GM12892 (cell line): ENCODE measurements around the gene OLIG1.

Experiments used
- DNase-seq: peaks from one replicate; pipeline ENCODE4 v3.0.0; 2011; ENCODE audit not compliant: insufficient read length
- FAIRE-seq: peaks from 2 replicates; lab custom pipeline; 2011; peaks lifted over from hg19 to GRCh38; lab: Jason Lieb, UNC
- POLR2A ChIP-seq: IDR thresholded peaks from 2 replicates; pipeline ENCODE4 v1.6.1; 2011; ENCODE audit warnings: low read depth, low read length, control low read depth
- POLR2AphosphoS5 ChIP-seq: IDR thresholded peaks from 2 replicates; pipeline ENCODE4 v1.6.1; 2011; ENCODE audit warnings: low read depth, low read length, control low read depth
- TAF1 ChIP-seq: IDR thresholded peaks from 2 replicates; pipeline ENCODE4 v1.6.1; 2011; ENCODE audit warnings: low read depth, mild to moderate bottlenecking, control low read depth, low read length, borderline replicate concordance

The OLIG1 gene

GRCh38 chr21:33026443-33026858 is 43.5 kb upstream of the OLIG1 start:
- no peak for FAIRE-seq
- DNase-seq, result no peak
- no peak for TF ChIP-seq POLR2A
- no peak for TF ChIP-seq POLR2AphosphoS5
- TF ChIP-seq TAF1, result no peak

GRCh38 chr21:33026878-33027400 is 43.0 kb upstream of the OLIG1 start:
- no peak for FAIRE-seq
- no peak for DNase-seq

GRCh38 chr21:33027401-33028286 is 42.3 kb upstream of the OLIG1 start:
- no peak for FAIRE-seq
- no peak for TF ChIP-seq POLR2AphosphoS5
- no peak for TF ChIP-seq POLR2A
- TF ChIP-seq TAF1, result no peak
- no peak for DNase-seq

More at GRCh38 chr21:33026878-33027400, 43.0 kb upstream of the OLIG1 start:
- TF ChIP-seq POLR2A, result no peak
- TF ChIP-seq TAF1, result no peak
- TF ChIP-seq POLR2AphosphoS5, result no peak

GRCh38 chr21:33028287-33028670 is 41.7 kb upstream of the OLIG1 start:
- FAIRE-seq, result no peak
- TF ChIP-seq POLR2A (no peak), POLR2AphosphoS5 (no peak), TAF1 (no peak)
- DNase-seq, result no peak

GRCh38 chr21:33028773-33029384 is 41.1 kb upstream of the OLIG1 start:
- no peak for TF ChIP-seq TAF1
- TF ChIP-seq POLR2A, result no peak
- no peak for TF ChIP-seq POLR2AphosphoS5
- DNase-seq (no peak), FAIRE-seq (no peak)

- DNase-seq (no peak), FAIRE-seq (no peak)
- no peak for TF ChIP-seq TAF1
- no peak for TF ChIP-seq POLR2A
- no peak for TF ChIP-seq POLR2AphosphoS5
These were observed 40.5 kb upstream of the OLIG1 start for GRCh38 chr21:33029385-33029921.

- TF ChIP-seq POLR2AphosphoS5, result no peak
- no peak for TF ChIP-seq TAF1
- TF ChIP-seq POLR2A, result no peak
- no peak for FAIRE-seq
- DNase-seq, result no peak
These were observed 39.9 kb upstream of the OLIG1 start for GRCh38 chr21:33029975-33030461.

GRCh38 chr21:33030633-33031032 is 39.3 kb upstream of the OLIG1 start:
- no peak for FAIRE-seq
- no peak for TF ChIP-seq POLR2AphosphoS5
- no peak for TF ChIP-seq POLR2A
- TF ChIP-seq TAF1, result no peak
- no peak for DNase-seq

- no peak for TF ChIP-seq POLR2A
- no peak for TF ChIP-seq POLR2AphosphoS5
- no peak for TF ChIP-seq TAF1
- no peak for FAIRE-seq
- no peak for DNase-seq
These were observed 38.6 kb upstream of the OLIG1 start for GRCh38 chr21:33031152-33031911.

- no peak for DNase-seq
These were observed 37.4 kb upstream of the OLIG1 start for GRCh38 chr21:33032434-33033047.

More at GRCh38 chr21:33032434-33033047, 37.4 kb upstream of the OLIG1 start:
- TF ChIP-seq TAF1 (no peak), POLR2AphosphoS5 (no peak), POLR2A (no peak)
- FAIRE-seq, result no peak
